Measurements from ENCODE around the gene ALS2CL.

The ALS2CL gene

GRCh38 chr3:46681856-46682540 is 11.5 kb downstream of the ALS2CL start:
- no peak overlapping the region for H3K4me3 ChIP-seq (ENCODE audit: low read depth, low read length)
- DNase-seq (ENCODE audit: low read depth) = no peak

DNA sequence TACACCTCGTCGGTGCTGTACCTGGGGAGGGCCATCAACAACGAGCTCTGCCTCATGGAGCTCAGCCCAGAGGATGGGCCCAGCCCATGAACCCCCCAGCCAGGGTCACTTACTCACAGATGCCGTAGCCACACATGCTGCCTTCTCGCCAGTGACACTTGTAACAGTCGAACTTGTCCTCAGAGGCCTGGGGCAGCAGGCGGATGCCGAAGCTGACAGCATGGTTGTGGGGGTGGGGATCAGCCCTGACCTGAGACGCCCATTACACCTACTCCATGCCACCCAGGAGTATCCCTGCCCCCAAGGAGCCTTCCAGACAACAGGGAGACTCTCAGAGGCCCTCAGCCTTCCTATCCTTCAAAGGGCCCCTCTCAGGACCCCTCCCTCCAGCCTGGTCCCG is 12.1 kb downstream of the ALS2CL start:
- no peak for DNase-seq (ENCODE audit: low read depth)

DNA sequence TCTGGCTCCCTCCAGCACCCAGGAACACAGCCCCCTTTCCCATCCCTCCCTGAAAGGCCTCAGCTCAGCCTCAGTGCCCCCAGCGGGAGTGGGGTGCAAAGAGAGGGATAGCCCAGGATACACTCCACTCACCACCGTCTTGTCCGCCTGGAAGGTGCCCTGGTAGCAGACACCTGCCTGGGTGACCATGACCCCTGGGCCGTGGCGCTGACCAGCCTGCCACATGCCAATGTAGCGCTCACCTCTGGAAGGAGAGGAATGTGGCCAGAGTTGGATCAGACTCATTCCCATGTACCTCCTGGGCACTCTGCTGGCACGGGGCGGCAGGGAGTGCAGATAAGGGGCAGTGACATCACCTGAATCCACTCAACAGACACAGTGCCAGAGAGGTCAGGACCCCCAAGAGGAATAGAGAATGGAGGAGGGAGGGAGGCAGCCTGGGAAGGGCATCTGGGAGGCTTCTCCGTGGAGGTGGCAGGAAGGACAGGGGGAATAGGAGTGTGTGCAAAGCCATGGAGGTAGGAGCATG is 13.1 kb downstream of the ALS2CL start:
- no peak for DNase-seq (ENCODE audit: low read depth)
- no peak overlapping the region for H3K4me3 ChIP-seq (ENCODE audit: low read depth, low read length)

More for the DNA sequence above, 12.1 kb downstream of the ALS2CL start:
- H3K4me3 ChIP-seq (ENCODE audit: low read depth, low read length) = no peak overlapping the region

GRCh38 chr3:46679681-46680080 is 13.8 kb downstream of the ALS2CL start:
- H3K4me3 ChIP-seq (ENCODE audit: low read depth, low read length) = no peak overlapping the region

GRCh38 chr3:46678280-46678679 is 15.2 kb downstream of the ALS2CL start:
- no peak overlapping the region for H3K4me3 ChIP-seq (ENCODE audit: low read depth, low read length)
- no peak for DNase-seq (ENCODE audit: low read depth)

More at GRCh38 chr3:46679681-46680080, 13.8 kb downstream of the ALS2CL start:
- no peak for DNase-seq (ENCODE audit: low read depth)

DNA sequence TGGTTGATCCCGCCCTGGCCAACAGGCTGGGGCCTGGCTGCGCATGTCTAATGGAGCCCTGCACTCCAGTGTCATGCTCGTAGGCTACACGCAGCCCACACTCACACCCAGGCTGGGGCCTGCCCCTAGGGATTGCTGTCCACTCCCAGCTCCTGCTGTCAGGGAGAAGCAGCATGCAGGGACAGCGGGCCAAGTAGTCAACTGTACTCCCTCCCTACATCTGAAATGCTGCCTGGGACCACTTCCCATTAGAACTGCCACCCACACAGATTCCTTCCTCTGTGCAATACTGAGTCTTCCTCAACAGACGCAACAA is 16.1 kb downstream of the ALS2CL start:
- no peak overlapping the region for H3K4me3 ChIP-seq (ENCODE audit: low read depth, low read length)
- no peak for DNase-seq (ENCODE audit: low read depth)

GRCh38 chr3:46676601-46677410 is 16.7 kb downstream of the ALS2CL start:
- DNase-seq (ENCODE audit: low read depth) = no peak
- no peak overlapping the region for H3K4me3 ChIP-seq (ENCODE audit: low read depth, low read length)

- H3K4me3 ChIP-seq (ENCODE audit: low read depth, low read length) = no peak overlapping the region
- DNase-seq (ENCODE audit: low read depth) = no peak
These were observed 17.5 kb downstream of the ALS2CL start for GRCh38 chr3:46675843-46676567.

- H3K4me3 ChIP-seq (ENCODE audit: low read depth, low read length) = no peak overlapping the region
- no peak for DNase-seq (ENCODE audit: low read depth)
These were observed 18.1 kb downstream of the ALS2CL start for GRCh38 chr3:46675426-46675825.

DNA sequence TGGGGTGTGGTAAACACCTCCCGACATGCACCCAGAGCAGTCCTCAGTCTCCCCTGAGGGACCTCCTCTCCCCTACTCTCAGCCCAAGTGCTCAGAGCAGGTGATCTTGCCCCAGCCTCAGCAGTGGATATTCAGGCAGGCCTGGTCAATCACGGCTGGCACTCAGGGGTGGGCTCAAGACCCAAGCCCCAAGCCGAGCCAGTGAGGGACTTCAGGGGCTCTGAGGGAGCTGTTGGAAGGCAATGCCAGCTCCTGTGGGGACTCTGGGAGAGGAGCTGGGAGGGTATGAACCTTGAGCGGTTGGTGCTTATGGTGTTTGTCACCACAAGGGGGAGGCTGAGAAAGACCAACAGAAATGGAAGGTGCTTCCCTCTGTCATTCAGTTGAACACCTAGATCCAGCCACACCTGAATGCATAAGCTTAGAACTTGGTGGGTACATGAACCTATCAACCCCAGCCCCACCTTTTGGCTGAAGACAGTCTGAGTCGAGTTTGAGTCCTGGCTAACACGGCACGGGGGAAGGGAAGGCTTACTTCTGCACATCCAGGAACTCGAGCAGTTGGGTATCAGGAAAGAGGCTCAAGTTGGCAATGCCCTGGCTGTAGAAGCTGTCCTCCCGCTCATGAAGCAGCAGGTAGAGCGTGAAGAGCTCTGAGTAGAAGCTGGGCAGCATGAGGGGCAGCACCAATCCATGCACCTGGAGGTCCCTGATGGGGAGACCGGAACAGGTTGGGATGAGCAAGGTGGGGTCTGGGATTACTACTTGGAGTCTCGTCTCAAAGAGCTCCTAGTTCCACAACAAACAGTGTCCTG is 19.2 kb downstream of the ALS2CL start:
- H3K4me3 ChIP-seq (ENCODE audit: low read depth, low read length) = no peak overlapping the region
- no peak for DNase-seq (ENCODE audit: low read depth)

GRCh38 chr3:46673151-46674030 is 20.1 kb downstream of the ALS2CL start:
- H3K4me3 ChIP-seq (ENCODE audit: low read depth, low read length) = no peak overlapping the region
- no peak for DNase-seq (ENCODE audit: low read depth)

GRCh38 chr3:46672349-46672695 is 21.2 kb downstream of the ALS2CL start:
- no peak for DNase-seq (ENCODE audit: low read depth)
- no peak overlapping the region for H3K4me3 ChIP-seq (ENCODE audit: low read depth, low read length)

DNA sequence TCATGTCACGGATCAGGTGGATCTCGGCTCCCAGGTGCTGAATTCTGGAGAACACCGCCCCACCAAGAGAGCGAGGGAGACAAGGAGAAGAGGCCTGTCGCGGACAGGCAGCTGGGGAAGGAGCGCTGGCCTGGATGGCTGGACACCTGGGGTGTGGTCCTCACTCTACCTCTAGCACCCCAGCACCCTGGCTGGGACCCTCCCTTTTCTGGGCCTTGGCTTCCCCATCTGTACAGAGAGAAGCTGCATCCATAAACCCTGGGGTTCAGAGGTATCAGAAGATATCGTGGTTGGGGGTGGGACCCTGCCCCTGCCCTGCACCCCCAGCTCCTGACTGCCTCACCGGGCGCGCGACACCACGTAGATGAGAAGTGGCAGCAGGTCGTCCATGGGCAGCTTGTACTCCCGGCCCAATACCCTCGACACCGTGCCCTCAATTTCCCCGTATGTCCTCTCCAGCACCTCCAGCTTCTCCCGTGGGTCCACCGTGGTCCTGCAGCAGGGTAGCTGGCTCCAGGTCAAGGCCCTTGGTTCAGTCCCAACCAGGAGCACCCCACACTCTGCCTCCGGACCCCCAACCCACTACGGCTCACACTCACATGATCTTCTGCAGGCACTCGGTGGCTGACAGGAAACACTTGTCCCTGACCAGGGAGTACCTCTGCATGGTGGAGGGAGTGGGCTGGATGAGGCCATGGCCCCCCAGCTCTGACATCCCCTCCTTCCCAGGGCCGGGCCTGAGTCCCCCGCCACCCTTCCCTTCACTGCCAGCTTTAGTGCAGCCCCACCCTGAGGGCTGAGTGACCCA is 21.7 kb downstream of the ALS2CL start:
- no peak overlapping the region for H3K4me3 ChIP-seq (ENCODE audit: low read depth, low read length)
- no peak for DNase-seq (ENCODE audit: low read depth)

GRCh38 chr3:46670891-46671427 is 22.5 kb downstream of the ALS2CL start:
- no peak for DNase-seq (ENCODE audit: low read depth)
- no peak overlapping the region for H3K4me3 ChIP-seq (ENCODE audit: low read depth, low read length)

- H3K4me3 ChIP-seq (ENCODE audit: low read depth, low read length) = no peak overlapping the region
- DNase-seq (ENCODE audit: low read depth) = no peak
These were observed 23.2 kb downstream of the ALS2CL start for GRCh38 chr3:46670000-46670890.

- no peak overlapping the region for H3K4me3 ChIP-seq (ENCODE audit: low read depth, low read length)
- DNase-seq (ENCODE audit: low read depth) = no peak
These were observed 24.1 kb downstream of the ALS2CL start for GRCh38 chr3:46669191-46669999.
